HG03520 (cell line): ENCODE data around the gene STIM1.
"Not testable (repeated sequence)": the region's sequence is repeated elsewhere in the genome, so short reads cannot be mapped to it uniquely, and the experiment has no call there.

Experiments used
- ATAC-seq: cut with Tn5 transposase; IDR thresholded peaks from one replicate; pipeline ENCODE4 v1.9.1; 2021; ENCODE audit warnings: mild to moderate bottlenecking, moderate library complexity; ENCODE audit not compliant: unreplicated experiment

The STIM1 gene

DNA sequence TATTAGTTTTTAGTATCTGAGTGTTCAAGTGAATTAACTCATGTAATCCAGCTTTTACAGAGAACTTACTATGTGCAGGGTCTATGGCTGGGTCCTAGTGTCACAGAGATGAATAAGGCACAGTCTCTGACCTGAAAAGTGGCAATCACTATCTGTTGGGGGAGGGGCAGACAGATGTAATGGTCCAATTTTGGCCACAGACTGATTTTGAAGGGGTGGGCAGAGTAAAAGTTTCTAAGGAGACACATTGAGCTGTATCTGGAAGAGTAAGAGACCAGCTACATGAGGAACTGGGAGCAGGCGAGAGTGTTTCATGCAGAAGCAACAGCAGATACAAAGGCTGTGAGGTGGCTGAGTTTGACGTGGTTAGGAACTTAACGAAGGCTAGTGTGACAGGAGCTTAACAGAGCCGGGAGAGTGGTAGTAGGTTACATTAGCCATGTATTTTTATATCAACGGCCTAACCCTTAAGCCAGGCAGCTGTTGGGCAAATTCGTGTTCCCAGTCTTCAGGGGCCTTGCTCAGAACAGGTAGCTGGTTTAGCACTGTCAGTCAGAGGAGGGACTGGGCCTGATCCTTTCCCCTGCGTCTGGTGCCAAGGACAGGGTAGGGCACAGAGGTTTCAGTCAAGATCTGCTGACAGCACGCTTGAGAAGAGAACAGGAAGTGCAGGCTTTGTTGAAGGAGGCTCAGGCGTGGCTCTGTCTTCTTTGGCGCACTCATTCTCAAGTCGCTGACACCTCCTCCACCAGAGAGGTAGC is 1.4 kb upstream of the STIM1 start:
- peak; percentile 19 for ATAC-seq

DNA sequence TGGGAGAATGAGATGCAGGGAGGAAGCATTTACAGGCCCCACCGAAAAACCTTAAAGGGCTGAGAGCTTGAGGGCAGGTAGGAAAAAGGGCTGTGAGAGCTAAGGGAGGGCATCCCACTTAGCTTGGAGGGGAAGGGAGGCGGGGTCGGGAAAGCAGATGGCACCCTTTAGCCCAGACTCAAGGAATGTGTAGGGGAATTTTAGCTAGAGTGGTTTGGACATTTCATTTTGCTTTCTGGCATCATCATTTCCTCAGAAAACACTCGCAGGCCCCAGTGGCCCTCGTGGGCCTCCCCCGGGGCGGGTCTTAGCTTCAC is 846 bp upstream of the STIM1 start:
- no peak for ATAC-seq

GRCh38 chr11:3855808-3856491 is 486 bp downstream of the STIM1 start:
- peak; percentile 10 for ATAC-seq

DNA sequence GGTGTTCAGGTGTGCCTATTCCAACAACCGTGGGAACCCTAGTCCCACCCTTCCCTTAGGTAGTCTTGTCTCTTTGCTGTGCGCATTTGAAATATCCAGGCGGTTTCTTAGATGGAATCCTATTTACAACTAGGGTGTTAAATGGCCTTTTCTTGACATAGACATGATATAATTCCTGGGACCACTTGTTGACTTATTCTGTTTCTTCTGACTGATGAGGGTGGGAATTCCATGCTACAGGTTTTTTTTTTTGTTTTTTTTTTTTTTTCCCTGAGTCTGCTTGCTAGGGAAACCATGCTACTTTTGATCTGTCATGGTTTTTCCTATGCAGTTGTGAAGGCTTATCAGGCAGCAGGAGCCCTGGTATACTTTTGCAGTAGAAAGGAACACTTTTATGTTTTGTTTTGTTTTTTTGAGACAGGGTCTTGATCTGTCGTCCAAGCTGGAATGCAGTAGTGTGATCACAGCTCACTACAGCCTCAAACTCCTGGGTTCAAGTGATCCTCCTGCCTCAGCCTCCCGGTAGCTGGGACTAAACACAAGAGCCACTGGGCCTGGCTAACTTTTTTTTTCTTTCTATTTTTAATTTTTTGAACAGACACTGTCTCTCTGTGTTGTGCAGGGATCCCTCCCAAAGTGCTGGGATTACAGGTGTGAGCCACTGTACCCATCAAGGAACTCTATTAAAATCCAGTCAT is 1.5 kb downstream of the STIM1 start:
- no peak for ATAC-seq

GRCh38 chr11:3857628-3858027 is 2.2 kb downstream of the STIM1 start:
- ATAC-seq = no peak

DNA sequence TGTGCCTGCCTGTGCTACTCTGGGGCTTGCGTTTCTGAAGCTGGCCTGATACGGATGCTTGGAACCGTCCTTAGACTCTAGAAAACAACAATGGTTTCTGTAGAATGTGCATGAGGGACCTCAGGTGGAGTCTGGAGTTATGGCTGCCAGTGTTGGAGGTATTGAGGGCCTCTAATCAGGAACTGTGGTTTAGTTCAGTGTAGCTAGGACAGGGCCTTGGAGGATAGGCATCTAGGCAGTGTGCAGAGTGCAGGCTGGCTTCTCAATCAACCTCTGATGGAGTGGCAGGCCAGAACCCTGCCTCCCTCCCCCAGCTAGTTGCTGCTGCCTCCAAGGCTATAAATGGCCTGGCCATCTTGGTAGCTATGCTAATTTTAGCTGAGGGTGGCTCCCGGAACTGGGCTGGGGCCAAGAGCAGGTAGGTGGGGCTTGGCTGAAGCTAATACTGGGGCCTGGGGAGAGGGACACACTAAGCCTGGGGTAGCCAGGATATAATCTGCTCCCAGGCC is 4.0 kb downstream of the STIM1 start:
- peak; percentile 40 for ATAC-seq

DNA sequence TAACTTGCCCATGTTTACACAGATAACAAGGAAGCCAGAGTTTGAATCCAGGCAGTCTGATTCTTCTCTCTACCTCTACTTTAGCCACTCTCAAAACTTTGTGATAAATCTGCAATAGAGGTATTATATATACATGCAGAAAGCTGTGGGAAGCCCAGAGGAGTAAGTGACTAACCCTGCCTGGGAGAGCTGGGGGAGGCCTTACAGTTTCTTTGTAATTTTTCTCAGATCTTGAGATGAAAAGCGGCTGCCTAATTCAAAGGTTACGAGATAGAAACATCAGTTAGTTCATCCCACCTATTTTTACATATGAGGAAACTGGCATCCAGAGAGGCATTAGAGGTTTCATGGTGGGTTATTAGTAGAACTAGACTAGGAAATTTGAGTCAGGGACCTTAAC is 4.9 kb downstream of the STIM1 start:
- no peak for ATAC-seq

- ATAC-seq = not testable (repeated sequence)
Measured at GRCh38 chr11:3860898-3861393, 5.5 kb downstream of the STIM1 start.

GRCh38 chr11:3861683-3862082 is 6.2 kb downstream of the STIM1 start:
- ATAC-seq = no peak

- ATAC-seq = no peak
Measured at GRCh38 chr11:3865388-3866193, 10.1 kb downstream of the STIM1 start.

DNA sequence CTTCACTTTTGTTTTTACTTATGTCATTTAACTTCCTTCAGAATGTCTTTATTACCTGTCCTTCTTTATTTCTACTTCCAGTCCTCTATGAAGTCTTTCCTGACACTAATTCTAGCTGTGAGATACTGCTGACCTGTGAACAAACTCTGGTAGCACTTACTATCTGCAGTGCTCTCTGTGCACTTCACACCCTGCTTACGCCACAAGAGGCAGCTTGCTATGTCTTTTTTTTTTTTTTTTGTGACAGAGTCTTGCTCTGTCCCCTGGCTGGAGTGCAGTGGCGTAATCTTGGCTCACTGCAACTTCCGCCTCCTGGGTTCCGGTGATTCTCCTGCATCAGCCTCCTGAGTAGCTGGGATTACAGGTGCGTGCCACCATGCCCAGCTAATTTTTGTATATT is 10.7 kb downstream of the STIM1 start:
- peak; percentile 38 for ATAC-seq

DNA sequence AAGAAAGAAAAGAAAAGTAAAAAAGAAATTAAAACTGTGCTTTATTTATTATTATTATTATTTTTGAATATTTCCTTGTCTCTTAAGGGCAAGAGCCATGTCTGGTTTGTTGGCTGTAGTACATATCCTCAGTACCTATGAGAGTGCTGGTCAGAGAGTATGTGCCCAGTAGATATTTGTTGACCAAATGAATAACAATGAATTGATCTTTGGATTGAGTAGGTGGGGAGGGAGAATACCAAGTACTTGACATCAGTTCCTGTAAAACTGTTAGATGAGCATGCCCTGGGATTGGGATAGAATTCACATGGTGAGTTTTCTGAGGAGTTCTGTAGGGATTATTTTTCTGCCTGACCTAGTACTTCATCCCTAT is 11.4 kb downstream of the STIM1 start:
- ATAC-seq = no peak

- ATAC-seq = peak; percentile 36
Measured at GRCh38 chr11:3867209-3868091, 12.0 kb downstream of the STIM1 start.

DNA sequence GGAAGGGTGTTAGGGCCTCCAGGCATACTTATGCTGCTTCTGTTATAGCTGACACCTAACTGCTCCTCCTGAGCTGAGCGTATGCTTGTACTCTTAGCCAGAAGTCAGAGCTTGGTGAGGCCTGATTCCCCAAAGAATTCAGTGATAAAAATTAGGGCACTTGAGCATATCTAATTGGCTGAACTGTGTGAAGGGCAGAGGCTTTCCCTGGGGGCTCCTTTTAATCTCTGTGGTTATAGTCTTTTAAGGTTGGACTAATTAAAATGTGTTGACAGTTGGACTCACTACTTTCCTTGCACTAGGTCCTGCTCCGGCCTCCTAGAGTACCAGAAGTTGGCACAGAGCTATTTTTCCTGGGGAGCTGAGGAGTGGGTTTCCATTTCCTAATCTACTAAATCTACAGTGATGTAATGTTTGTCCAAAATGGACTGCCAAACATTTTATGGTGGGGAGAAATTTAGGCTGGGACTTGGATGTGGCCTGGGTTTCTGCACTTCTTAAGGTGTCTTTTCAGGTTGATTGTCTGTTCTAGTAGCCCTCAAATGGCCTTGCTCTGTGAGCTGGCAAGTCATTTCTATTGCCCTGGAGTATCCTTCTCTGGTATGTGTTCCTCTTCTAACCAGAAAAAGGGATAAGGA is 18.4 kb downstream of the STIM1 start:
- ATAC-seq = no peak

DNA sequence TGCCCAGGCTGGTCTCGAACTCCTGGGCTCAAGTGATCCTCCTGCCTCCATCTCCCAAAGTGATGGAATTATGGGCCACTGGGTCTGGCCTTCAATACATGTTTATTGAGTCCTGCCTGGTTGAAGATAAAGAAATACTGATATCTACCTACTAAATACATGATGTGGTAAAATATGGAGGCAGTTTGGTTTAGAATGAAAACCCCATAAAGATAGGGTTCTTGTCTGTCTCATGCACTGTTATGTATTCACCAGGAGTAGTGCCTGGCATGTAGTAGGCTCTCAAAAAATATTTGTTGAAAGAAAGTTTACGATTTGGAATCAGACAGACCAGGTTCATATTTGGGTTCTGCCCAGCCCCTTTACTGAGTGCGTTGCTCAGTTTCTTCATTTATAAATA is 21.1 kb downstream of the STIM1 start:
- ATAC-seq = no peak

- no peak for ATAC-seq
Measured at GRCh38 chr11:3877364-3878257, 22.1 kb downstream of the STIM1 start.

DNA sequence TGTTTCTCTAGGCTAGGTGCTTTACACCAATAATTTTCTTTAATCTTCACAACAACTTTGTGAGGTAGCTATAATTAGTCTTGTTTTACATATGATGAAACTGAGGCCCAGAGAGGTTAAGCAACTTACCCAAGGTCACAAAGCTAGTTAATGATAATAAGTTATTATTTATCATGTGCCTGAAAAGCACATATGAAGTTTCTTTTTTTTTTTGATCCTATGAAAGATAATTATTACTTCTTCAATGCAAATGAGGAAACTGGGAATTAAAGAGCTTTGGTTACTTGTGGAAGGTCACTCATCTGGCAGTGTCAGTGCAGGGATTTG is 22.8 kb downstream of the STIM1 start:
- no peak for ATAC-seq

- ATAC-seq = peak; percentile 40
Measured at GRCh38 chr11:3879216-3879966, 23.9 kb downstream of the STIM1 start.
